ENCODE results near the gene PTCHD1. TPM values are rescaled to one million over a fixed set of nuclear protein-coding genes. Genes with fewer than 3 reads are reported as not detected.
A peak's percentile ranks its signal among the peaks of the same experiment; 100 is the strongest.

PTCHD1 gene
- polyA plus RNA-seq, 6 donors from 2014 or later = not detected

DNA sequence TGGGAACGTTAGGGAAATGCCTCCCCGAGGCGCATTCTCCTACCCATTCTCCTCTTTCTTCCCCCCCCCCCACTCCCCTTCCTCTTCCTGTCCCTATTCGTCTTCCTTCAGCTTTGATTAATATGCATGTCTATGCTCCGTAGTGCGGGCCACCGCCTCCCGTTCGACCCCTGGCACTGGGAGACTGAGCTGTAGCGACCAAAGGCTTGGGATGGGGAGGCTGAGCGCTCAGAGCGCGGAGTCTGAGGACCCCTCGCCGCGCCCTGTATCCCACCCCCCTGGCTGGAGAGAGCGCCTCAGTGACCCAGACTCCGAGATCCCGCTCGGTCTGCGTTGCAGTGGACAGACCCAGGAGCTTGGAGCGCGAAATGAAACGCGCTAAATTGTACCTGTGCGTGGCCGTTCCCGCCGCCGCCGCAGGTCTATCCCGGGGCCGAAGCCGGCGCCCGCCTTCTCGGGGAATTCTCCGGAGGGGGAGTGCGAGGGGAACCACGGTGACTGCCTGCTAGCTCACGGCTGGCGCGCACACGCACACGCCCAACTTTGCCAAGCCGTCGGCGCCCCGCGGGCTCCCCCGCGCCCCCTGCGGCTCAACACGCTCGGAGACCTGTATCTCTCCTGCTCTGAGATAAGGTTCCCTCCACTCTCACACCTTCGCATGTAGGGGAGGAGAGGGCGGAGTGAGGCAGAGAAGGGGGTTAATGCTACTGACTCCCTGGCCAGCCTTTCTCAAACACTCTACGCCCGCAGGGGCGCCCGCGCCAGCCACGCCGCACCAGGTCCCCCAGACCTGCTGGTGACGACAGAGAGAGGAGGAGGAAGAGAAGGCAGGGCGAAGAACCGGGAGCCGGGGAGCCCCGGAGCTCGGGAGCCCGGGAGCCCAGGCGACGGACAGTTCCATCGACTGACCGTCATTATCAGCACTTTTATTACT is 1.5 kb upstream of the PTCHD1 start:
- H3K36me3 Mint-ChIP-seq = peaks cover 0 to 7% of the 10 kb centered on the region in 2 donors
- peaks cover 21 to 54% (median 34%) of the 10 kb centered on the region in 3 donors for H3K27me3 Mint-ChIP-seq
- no peak overlapping the region for H3K27ac Mint-ChIP-seq
- peak overlapping the region in 4 of 8 donors; percentile 36 to 91 (median 42) for H3K4me3 Mint-ChIP-seq
- DNase-seq (no peak), ATAC-seq (ENCODE audit: low read depth in 2 of 2) (no peak)
- H3K9me3 Mint-ChIP-seq = peaks cover 0 to 13% (median 0%) of the 10 kb centered on the region in 7 donors
- H3K4me1 Mint-ChIP-seq = peaks cover 0 to 20% (median 9%) of the 10 kb centered on the region in 3 donors

DNA sequence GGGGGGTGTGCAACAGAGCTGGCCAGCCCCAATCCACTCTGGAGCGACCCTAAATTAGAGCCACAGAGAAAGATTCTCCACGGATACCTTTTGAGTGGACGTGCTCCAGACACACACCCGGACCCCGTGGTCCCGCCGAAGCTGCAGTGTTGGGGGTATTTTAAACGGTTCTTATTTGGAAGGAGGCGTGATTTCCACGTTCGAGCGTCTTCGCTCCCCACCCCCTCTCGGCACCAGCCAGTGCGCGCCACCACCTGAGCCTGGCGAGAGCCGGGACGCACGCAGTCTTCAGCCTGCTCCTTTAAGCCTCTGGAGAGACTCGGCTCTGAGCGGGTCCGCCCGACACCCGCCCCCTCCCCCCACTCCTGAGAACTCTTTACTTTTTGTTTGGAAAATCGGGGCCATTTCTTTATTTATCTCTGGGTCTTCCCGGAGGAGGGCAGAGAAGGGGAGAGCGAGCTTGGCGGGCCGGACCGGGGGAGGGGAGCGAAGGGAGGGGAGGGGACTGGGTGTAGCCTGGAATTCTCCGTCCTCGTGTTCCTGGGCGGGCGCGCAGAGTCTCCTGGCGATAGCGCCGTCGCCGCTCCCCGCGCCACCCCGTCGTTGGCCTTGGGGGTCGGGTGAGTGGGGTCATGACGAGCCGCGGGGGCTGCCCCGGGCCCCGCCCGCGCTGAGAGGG is 668 bp upstream of the PTCHD1 start:
- H3K4me1 Mint-ChIP-seq = peaks cover 0 to 20% (median 9%) of the 10 kb centered on the region in 3 donors
- peaks cover 21 to 48% (median 34%) of the 10 kb centered on the region in 3 donors for H3K27me3 Mint-ChIP-seq
- H3K4me3 Mint-ChIP-seq = peak overlapping the region in 5 of 8 donors; percentile 18 to 56 (median 42)
- H3K27ac Mint-ChIP-seq = peak overlapping the region in 1 of 6 donors; percentile 51
- DNase-seq (no peak), ATAC-seq (ENCODE audit: low read depth in 2 of 2) (no peak)
- H3K36me3 Mint-ChIP-seq = peaks cover 0 to 7% of the 10 kb centered on the region in 2 donors
- H3K9me3 Mint-ChIP-seq = peaks cover 0 to 13% (median 0%) of the 10 kb centered on the region in 7 donors

GRCh38 chrX:23334521-23334847 is 165 bp upstream of the PTCHD1 start:
- peaks cover 0 to 13% (median 0%) of the 10 kb centered on the region in 7 donors for H3K9me3 Mint-ChIP-seq
- no peak overlapping the region for H3K27ac Mint-ChIP-seq
- H3K4me1 Mint-ChIP-seq = peaks cover 0 to 20% (median 9%) of the 10 kb centered on the region in 3 donors
- peaks cover 21 to 46% (median 34%) of the 10 kb centered on the region in 3 donors for H3K27me3 Mint-ChIP-seq
- ATAC-seq (ENCODE audit: low read depth in 2 of 2) = no peak
- DNase-seq = no peak
- peak overlapping the region in 2 of 8 donors; percentile 48 to 64 for H3K4me3 Mint-ChIP-seq
- H3K36me3 Mint-ChIP-seq = peaks cover 0 to 7% of the 10 kb centered on the region in 2 donors

DNA sequence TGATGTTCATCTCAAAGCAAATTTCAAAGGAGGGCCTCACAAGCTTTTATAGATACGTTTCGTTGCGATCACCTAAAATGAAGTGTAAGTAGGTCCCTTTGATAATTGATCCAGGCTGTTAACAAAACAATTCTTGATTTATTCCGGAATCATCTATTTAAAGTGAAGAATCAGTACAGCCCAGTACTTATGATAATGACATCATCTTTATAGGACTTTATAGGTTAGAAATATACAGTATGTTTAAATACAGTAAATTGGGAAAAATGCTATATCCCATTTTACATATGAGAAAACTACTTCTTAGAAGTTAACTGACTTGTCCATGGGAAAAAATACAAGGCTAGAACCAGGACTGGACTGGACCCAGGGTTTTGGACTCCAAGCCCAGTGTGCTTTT is 3.7 kb downstream of the PTCHD1 start:
- Mint-ChIP-seq H3K4me1 (peaks cover 0 to 11% (median 4%) of the 10 kb centered on the region in 3 donors), H3K9me3 (peaks cover 0 to 13% (median 3%) of the 10 kb centered on the region in 7 donors), H3K27ac (no peak overlapping the region), H3K4me3 (no peak overlapping the region), H3K36me3 (no peaks in the 10 kb centered on the region), H3K27me3 (peaks cover 16 to 19% (median 19%) of the 10 kb centered on the region in 3 donors)
- no peak for DNase-seq
- no peak for ATAC-seq (ENCODE audit: low read depth in 2 of 2)

DNA sequence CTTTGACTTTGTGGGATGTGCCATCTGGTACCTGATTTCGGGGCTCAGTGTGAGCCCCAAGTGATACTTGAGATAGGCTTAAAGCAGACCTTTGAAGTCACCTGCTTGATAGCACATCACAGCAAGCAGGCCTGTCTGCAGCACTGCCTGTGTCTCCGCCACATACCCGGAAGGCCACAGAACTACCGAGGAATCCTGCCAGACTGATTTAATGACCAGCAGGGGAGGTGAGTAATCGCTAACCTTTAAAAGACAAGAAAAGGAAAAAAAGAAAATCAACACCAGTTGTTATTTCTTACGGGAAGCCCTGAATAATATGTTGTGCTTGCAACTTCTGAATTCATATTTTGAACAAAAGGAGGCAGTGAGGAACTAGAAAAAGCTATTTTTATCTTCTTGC is 6.8 kb downstream of the PTCHD1 start:
- H3K36me3 Mint-ChIP-seq = no peaks in the 10 kb centered on the region
- peaks cover 0 to 6% (median 4%) of the 10 kb centered on the region in 7 donors for H3K9me3 Mint-ChIP-seq
- no peak for DNase-seq
- H3K4me1 Mint-ChIP-seq = no peaks in the 10 kb centered on the region
- ATAC-seq (ENCODE audit: low read depth in 2 of 2) = no peak
- H3K4me3 Mint-ChIP-seq = no peak overlapping the region
- peaks cover 11 to 17% (median 16%) of the 10 kb centered on the region in 3 donors for H3K27me3 Mint-ChIP-seq
- H3K27ac Mint-ChIP-seq = no peak overlapping the region

DNA sequence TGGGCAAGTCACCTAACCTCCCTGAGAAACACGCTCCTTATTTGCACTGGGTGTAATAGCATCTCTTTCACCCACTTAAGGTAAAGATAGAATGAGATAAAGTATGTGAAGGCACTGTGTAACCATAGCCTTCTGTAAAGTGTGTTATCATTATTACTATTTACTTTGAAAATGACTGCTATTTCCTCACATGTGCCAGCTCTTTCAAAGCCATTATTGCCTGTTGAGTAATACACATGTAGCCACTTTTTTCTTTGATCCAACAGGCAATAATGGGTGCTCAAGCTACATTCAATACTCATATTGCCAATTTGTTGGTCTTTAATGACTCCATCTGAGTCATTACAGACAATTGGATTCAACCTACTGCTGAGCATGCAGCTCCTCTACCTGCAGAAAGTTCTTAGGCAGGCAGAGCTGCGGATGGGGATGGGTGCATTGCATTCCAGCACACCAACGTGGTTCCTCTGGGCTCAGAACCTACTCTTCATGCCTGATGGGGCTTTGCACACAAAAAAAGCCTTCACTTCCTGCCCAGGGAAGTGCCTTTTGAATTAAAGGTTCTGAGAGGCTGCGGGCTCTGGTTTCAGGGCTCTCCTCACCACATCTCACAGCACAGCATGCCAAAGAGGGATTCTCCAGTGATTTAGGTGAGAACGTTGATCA is 9.7 kb downstream of the PTCHD1 start:
- peaks cover 10 to 18% (median 15%) of the 10 kb centered on the region in 3 donors for H3K27me3 Mint-ChIP-seq
- no peak for ATAC-seq (ENCODE audit: low read depth in 2 of 2)

DNA sequence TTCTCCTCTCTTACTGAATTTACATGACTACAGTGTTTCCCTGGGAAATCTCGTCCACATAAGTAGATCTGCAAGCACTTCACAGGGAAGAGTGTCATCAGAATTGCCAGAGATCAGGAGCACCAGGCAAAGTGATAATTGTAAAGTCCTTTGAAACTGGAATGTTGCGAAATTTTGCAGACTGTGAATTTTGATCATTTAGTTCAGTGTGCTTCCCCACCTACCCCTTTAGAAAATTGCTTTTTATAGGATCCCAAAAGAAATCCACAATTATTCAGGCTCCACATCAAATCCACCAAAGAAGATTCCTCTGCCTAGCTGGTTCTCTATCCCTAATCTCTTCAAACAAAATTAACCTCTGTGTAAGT is 10.2 kb downstream of the PTCHD1 start:
- H3K4me3 Mint-ChIP-seq = no peak overlapping the region
- H3K9me3 Mint-ChIP-seq = peaks cover 0 to 16% (median 6%) of the 10 kb centered on the region in 7 donors
- ATAC-seq (ENCODE audit: low read depth in 2 of 2) = no peak
- DNase-seq = no peak
- H3K27me3 Mint-ChIP-seq = peaks cover 10 to 19% (median 18%) of the 10 kb centered on the region in 3 donors
- H3K36me3 Mint-ChIP-seq = peaks cover 0 to 6% of the 10 kb centered on the region in 2 donors
- H3K27ac Mint-ChIP-seq = no peak overlapping the region
- no peaks in the 10 kb centered on the region for H3K4me1 Mint-ChIP-seq

More for the DNA sequence above, 9.7 kb downstream of the PTCHD1 start:
- Mint-ChIP-seq H3K36me3 (peaks cover 0 to 2% of the 10 kb centered on the region in 2 donors), H3K4me1 (no peaks in the 10 kb centered on the region), H3K27ac (no peak overlapping the region), H3K9me3 (peaks cover 0 to 12% (median 2%) of the 10 kb centered on the region in 7 donors), H3K4me3 (no peak overlapping the region)
- no peak for DNase-seq

GRCh38 chrX:23356189-23356588 is 21.5 kb downstream of the PTCHD1 start:
- H3K9me3 Mint-ChIP-seq = peaks cover 0 to 13% (median 4%) of the 10 kb centered on the region in 7 donors
- no peaks in the 10 kb centered on the region for H3K4me1 Mint-ChIP-seq
- no peaks in the 10 kb centered on the region for H3K27me3 Mint-ChIP-seq
- no peak for ATAC-seq (ENCODE audit: low read depth in 2 of 2)
- no peak overlapping the region for H3K4me3 Mint-ChIP-seq
- no peak overlapping the region for H3K27ac Mint-ChIP-seq
- no peaks in the 10 kb centered on the region for H3K36me3 Mint-ChIP-seq
- DNase-seq = no peak

DNA sequence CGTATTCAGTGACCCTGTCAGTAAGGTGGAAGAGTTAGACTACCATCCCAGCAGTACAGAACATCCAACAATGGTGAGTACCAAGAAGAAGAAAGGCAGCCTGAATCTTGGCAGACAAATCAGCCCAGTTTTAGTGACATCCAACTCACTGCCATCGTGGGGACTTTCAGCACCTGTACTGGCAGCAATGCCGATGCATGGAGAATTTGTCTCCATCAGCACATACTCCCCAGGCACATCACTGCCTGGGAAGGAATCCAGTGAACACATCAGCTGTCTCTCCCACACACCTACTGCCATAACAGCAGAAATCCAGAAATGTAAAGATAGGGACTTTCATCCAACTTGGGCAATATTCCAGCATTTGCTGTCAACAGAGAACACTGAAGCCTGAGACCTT is 29.8 kb downstream of the PTCHD1 start:
- Mint-ChIP-seq H3K4me1 (no peaks in the 10 kb centered on the region), H3K9me3 (peaks cover 0 to 4% (median 2%) of the 10 kb centered on the region in 7 donors), H3K27me3 (peaks cover 0 to 20% (median 14%) of the 10 kb centered on the region in 3 donors), H3K4me3 (no peak overlapping the region), H3K27ac (no peak overlapping the region), H3K36me3 (no peaks in the 10 kb centered on the region)
- DNase-seq (no peak), ATAC-seq (ENCODE audit: low read depth in 2 of 2) (no peak)

DNA sequence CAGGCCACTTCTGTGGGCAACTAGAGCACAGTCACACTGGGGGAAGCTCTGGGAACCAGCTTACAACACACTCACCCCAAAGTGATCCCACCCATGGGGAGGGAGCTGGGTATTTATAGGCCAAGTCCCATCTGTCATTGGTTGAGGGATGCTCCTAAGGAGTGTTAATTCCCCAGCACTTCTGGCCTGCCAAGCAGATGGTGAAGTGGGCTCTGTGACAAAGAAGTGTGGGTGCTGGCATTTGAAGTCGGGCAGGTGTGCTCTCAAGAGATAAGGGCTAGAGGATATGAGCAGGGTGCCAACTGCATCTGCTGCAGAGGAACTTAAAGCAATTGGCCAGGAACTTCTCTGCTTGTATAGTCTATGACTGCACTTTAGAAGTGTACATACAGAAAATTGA is 30.9 kb downstream of the PTCHD1 start:
- Mint-ChIP-seq H3K36me3 (no peaks in the 10 kb centered on the region), H3K9me3 (peaks cover 0 to 4% (median 2%) of the 10 kb centered on the region in 7 donors), H3K27ac (no peak overlapping the region), H3K4me3 (no peak overlapping the region), H3K4me1 (no peaks in the 10 kb centered on the region), H3K27me3 (peaks cover 0 to 20% (median 14%) of the 10 kb centered on the region in 3 donors)
- ATAC-seq (ENCODE audit: low read depth in 2 of 2) = no peak
- DNase-seq = no peak

GRCh38 chrX:23366914-23367313 is 32.3 kb downstream of the PTCHD1 start:
- Mint-ChIP-seq H3K36me3 (no peaks in the 10 kb centered on the region), H3K27me3 (peaks cover 0 to 21% (median 14%) of the 10 kb centered on the region in 3 donors), H3K4me1 (no peaks in the 10 kb centered on the region), H3K4me3 (no peak overlapping the region), H3K9me3 (peaks cover 0 to 4% (median 2%) of the 10 kb centered on the region in 7 donors), H3K27ac (no peak overlapping the region)
- ATAC-seq (ENCODE audit: low read depth in 2 of 2) (no peak), DNase-seq (no peak)

DNA sequence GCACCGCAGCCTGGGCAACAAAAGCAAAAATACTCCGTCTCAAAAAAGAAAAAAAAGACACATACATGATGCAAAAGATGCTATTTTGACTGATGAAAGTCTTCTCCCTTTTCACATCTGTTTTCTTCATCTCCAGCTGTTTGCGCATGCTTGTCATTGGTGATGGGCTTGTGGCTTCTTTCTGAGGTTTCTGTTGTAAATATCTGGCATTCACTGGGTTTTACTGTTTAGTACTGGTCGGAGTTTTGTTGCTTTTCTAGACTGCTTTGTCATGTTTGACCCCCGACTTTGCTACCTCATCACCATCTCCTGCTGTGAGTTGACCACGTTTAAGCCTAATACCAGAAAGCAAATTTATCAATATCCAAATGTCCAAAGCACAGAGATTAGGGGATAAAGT is 34.4 kb downstream of the PTCHD1 start:
- no peaks in the 10 kb centered on the region for H3K4me1 Mint-ChIP-seq
- H3K4me3 Mint-ChIP-seq = no peak overlapping the region
- ATAC-seq (ENCODE audit: low read depth in 2 of 2) (no peak), DNase-seq (no peak)
- H3K36me3 Mint-ChIP-seq = no peaks in the 10 kb centered on the region
- peaks cover 0 to 4% (median 0%) of the 10 kb centered on the region in 7 donors for H3K9me3 Mint-ChIP-seq
- H3K27ac Mint-ChIP-seq = no peak overlapping the region
- H3K27me3 Mint-ChIP-seq = peaks cover 0 to 21% (median 10%) of the 10 kb centered on the region in 3 donors

DNA sequence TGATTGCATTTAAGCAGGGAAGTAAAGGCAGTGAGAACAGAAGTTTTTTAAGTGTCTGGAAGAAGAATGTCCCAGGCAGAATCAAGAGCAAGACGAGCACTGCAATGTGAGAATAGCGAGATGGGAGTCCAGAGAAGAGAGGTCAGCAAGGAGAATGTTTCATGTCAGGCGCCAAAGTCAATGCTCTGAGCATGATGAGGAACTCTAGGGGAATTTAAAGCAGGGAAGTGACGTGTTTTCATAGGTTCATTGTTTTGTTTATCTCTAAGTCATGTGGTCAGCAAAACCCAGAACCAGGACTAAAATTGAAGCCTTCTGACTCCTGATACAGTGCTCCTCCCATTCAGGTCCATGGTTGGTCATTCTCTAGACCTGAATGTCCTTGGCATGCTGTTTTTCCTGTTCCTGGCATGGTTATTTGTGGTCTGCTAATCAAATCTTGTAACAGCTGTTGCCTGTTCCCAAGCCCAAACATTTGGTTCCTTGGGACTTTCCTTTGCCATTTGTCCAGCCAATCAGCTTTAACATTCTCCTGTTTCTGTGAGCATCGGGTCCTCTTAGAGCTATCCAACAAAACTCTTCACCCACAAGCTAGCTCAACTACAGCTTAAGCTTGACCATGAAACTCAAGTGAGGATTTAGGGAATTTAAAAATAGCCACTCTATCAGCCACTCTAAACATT is 37.7 kb downstream of the PTCHD1 start:
- Mint-ChIP-seq H3K36me3 (no peaks in the 10 kb centered on the region), H3K4me3 (no peak overlapping the region), H3K9me3 (peaks cover 0 to 3% (median 0%) of the 10 kb centered on the region in 7 donors), H3K27me3 (peaks cover 0 to 23% (median 0%) of the 10 kb centered on the region in 3 donors), H3K27ac (peak overlapping the region in 1 of 6 donors; percentile 29), H3K4me1 (no peaks in the 10 kb centered on the region)
- ATAC-seq (ENCODE audit: low read depth in 2 of 2) (no peak), DNase-seq (no peak)

All from naive B cell (primary cell).